Measurements from ENCODE around the gene ECSIT. TPM values are rescaled to one million over a fixed set of nuclear protein-coding genes. Genes with fewer than 3 reads are reported as not detected.

Gene ECSIT
- total and polyA plus RNA-seq, 2 donors (not counting 1 experiment from before 2014, with no cell fraction given) = 45.6 to 63.1 TPM

- no peak overlapping the region for H3K4me3 ChIP-seq (ENCODE audit: control extremely low read depth in 1 of 5, extremely low read depth in 1 of 5, insufficient read depth in 1 of 5, low read depth in 2 of 5, low read length in 4 of 5)
- H3K79me2 ChIP-seq (ENCODE audit: control insufficient read depth, insufficient read depth, low read length) = no peaks in the 10 kb centered on the region
- H2AFZ ChIP-seq (ENCODE audit: insufficient read depth, low read depth, low read length, poor library complexity, severe bottlenecking) = peak overlapping the region; percentile 22
- 13% methylated on average over 81 of the region's 86 CpGs for WGBS (ENCODE audit: insufficient coverage)
- H3K9me3 ChIP-seq (ENCODE audit: control extremely low read depth in 1 of 3, control insufficient read depth in 2 of 3, insufficient read depth in 1 of 3, low read length in 2 of 3) = peaks cover 0 to 25% (median 0%) of the 10 kb centered on the region in 3 donors
- CTCF ChIA-PET = interaction anchor here (1.2 to 3.4 kb wide), 3 partner anchors 97 to 188 kb away, joined by 3 to 38 read pairs (median 25); partner anchors contain the start of gene EPOR
- POLR2A ChIA-PET = interaction anchor here (0.9 kb wide), 1 partner anchor 96 kb away, joined by 5 read pairs; the partner anchor contains the start of gene EPOR
- peaks cover 37 to 42% of the 10 kb centered on the region in 2 donors for H3K4me1 ChIP-seq (ENCODE audit: control insufficient read depth in 2 of 2, insufficient read depth in 2 of 2, low read length in 2 of 2)
- Mint-ChIP-seq H3K27me3 (peaks cover 38% of the 10 kb centered on the region), H3K9me3 (ENCODE audit: insufficient read depth) (no peaks in the 10 kb centered on the region), H3K4me3 (no peak overlapping the region), H3K27ac (no peak overlapping the region), H3K4me1 (peaks cover 26% of the 10 kb centered on the region)
- intact Hi-C loops (cut with micrococcal nuclease) = loop anchor here (5.0 kb wide), 2 partner anchors 442 to 443 kb away; no protein-coding TSS in a partner anchor
- H3K9ac ChIP-seq (ENCODE audit: low read length) = no peak overlapping the region
- H3K27me3 ChIP-seq (replicated peaks in 1 of 4; ENCODE audit: control extremely low read depth in 1 of 4, control insufficient read depth in 3 of 4, insufficient read depth in 4 of 4, low read length in 3 of 4) = peaks cover 0 to 46% (median 25%) of the 10 kb centered on the region in 4 experiments
- no peak for ATAC-seq (ENCODE audit: low read depth)
- peak; percentile 43 for DNase-seq
- no peak overlapping the region for H3K27ac ChIP-seq (ENCODE audit: low read length in 2 of 2)
- peak overlapping the region; percentile 89 for H3K4me2 ChIP-seq (replicated peaks; ENCODE audit: low read depth, low read length, poor library complexity, severe bottlenecking)
- TF ChIP-seq, protein P1, sequence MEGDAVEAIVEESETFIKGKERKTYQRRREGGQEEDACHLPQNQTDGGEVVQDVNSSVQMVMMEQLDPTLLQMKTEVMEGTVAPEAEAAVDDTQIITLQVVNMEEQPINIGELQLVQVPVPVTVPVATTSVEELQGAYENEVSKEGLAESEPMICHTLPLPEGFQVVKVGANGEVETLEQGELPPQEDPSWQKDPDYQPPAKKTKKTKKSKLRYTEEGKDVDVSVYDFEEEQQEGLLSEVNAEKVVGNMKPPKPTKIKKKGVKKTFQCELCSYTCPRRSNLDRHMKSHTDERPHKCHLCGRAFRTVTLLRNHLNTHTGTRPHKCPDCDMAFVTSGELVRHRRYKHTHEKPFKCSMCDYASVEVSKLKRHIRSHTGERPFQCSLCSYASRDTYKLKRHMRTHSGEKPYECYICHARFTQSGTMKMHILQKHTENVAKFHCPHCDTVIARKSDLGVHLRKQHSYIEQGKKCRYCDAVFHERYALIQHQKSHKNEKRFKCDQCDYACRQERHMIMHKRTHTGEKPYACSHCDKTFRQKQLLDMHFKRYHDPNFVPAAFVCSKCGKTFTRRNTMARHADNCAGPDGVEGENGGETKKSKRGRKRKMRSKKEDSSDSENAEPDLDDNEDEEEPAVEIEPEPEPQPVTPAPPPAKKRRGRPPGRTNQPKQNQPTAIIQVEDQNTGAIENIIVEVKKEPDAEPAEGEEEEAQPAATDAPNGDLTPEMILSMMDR (IDR thresholded peaks at IDR 0.05) = no peak
- peak; percentile 52 for TF ChIP-seq EZH2 (IDR thresholded peaks at IDR 0.05; ENCODE audit: borderline replicate concordance, insufficient read depth, low read depth, low read length, poor library complexity, severe bottlenecking)
- peaks cover 0 to 2% of the 10 kb centered on the region in 2 experiments for H3K36me3 ChIP-seq (replicated peaks in 1 of 2; ENCODE audit: control extremely low read depth in 1 of 2, control insufficient read depth in 1 of 2, extremely low read depth in 1 of 2, insufficient read depth in 2 of 2, low read length in 1 of 2)
- no peaks in the 10 kb centered on the region for H4K20me1 ChIP-seq (ENCODE audit: control insufficient read depth, insufficient read depth, low read length, poor library complexity, severe bottlenecking)
Measured at GRCh38 chr19:11479898-11480714, 48.8 kb downstream of the ECSIT start.

Measured in B cell (primary cell).